ENCODE measurements around the gene PPFIBP2. TPM values are rescaled to one million over a fixed set of nuclear protein-coding genes. Genes with fewer than 3 reads are reported as not detected.

PPFIBP2 gene
- polyA plus RNA-seq, 1 experiment: 20.6 TPM

DNA sequence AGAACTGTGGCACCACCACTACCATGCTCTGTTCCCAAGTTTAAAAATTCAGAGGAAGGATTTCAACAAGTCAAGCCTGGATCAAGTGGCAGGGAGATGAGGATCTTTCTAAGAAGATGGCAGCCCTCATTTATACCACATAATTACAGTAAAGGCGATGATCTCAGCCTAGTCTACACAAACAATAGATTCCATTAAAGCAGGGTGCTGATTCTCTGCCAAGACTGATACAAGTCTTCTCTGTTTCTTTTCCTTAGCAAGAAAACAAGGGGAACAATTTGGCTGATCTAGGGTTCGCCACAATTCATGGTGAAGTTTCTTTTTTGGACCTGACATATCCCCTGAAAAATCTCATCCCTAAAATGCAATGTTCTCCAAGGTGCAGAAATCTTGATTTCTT lies 73.9 kb downstream of the PPFIBP2 start:
- TF ChIP-seq, protein P1, sequence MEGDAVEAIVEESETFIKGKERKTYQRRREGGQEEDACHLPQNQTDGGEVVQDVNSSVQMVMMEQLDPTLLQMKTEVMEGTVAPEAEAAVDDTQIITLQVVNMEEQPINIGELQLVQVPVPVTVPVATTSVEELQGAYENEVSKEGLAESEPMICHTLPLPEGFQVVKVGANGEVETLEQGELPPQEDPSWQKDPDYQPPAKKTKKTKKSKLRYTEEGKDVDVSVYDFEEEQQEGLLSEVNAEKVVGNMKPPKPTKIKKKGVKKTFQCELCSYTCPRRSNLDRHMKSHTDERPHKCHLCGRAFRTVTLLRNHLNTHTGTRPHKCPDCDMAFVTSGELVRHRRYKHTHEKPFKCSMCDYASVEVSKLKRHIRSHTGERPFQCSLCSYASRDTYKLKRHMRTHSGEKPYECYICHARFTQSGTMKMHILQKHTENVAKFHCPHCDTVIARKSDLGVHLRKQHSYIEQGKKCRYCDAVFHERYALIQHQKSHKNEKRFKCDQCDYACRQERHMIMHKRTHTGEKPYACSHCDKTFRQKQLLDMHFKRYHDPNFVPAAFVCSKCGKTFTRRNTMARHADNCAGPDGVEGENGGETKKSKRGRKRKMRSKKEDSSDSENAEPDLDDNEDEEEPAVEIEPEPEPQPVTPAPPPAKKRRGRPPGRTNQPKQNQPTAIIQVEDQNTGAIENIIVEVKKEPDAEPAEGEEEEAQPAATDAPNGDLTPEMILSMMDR (IDR thresholded peaks at IDR 0.05; ENCODE audit: insufficient read depth, low read depth, low read length): no peak
- ChIA-PET CTCF (no interaction called here), POLR2A (no interaction called here)
- Histone ChIP-seq H3K36me3 (ENCODE audit: control insufficient read depth, insufficient read depth, low read length) (no peaks in the 10 kb centered on the region), H3K4me3 (ENCODE audit: low read depth, low read length) (no peak overlapping the region), H3K27me3 (ENCODE audit: control insufficient read depth, insufficient read depth, low read length) (no peaks in the 10 kb centered on the region)
- DNase-seq (ENCODE audit: low read depth): no peak

DNA sequence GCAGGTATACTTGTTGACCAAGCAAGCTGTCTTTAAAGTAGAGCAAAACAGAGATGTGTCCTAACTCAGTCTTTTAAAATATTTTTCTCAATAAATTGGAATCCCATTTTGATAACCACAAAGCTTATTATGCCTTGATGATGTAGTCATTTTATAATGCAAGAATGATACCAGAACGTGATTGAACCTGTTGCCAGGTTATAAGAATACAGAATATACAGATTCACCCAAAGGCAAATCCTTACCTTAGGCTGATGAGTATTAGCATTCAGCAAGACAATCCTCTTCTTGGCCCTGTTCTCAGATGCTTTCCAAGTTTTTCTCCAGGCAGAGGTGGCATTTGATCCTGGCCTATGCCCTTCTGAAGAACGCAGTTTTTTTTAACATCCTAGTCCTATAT lies 76.1 kb downstream of the PPFIBP2 start:
- TF ChIP-seq, protein P1 (IDR thresholded peaks at IDR 0.05; ENCODE audit: insufficient read depth, low read depth, low read length): no peak
- no peak overlapping the region for H3K4me3 ChIP-seq (ENCODE audit: low read depth, low read length)
- CTCF ChIA-PET: interaction anchor here (1.0 to 1.5 kb wide), 2 partner anchors 10 to 48 kb away, joined by 3 to 4 read pairs; no protein-coding TSS in a partner anchor
- POLR2A ChIA-PET: no interaction called here
- H3K27me3 ChIP-seq (ENCODE audit: control insufficient read depth, insufficient read depth, low read length): no peaks in the 10 kb centered on the region
- H3K36me3 ChIP-seq (ENCODE audit: control insufficient read depth, insufficient read depth, low read length): no peaks in the 10 kb centered on the region
- DNase-seq (ENCODE audit: low read depth): no peak

DNA sequence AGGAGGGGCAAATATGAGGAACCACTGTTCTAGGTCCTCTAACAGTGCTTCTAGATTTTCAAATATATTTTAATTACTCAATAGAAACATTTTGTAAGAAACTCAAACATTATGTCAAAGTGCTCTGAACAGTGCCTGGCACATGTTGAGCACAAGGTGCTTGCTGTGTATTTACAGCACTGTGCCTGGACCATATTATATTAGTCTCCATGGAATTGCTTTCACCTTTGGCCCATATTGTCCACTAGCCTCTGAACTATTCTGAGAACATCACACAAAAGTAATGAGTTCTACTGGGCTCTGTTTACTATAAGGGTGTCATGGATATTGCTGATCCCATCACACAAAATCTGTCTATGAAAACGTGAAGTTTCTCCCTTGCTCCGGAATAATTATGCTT lies 76.7 kb downstream of the PPFIBP2 start:
- Histone ChIP-seq H3K27me3 (ENCODE audit: control insufficient read depth, insufficient read depth, low read length) (no peaks in the 10 kb centered on the region), H3K4me3 (ENCODE audit: low read depth, low read length) (no peak overlapping the region), H3K36me3 (ENCODE audit: control insufficient read depth, insufficient read depth, low read length) (no peaks in the 10 kb centered on the region)
- TF ChIP-seq, protein P1 (IDR thresholded peaks at IDR 0.05; ENCODE audit: insufficient read depth, low read depth, low read length): no peak
- CTCF ChIA-PET: no interaction called here
- DNase-seq (ENCODE audit: low read depth): no peak
- POLR2A ChIA-PET: no interaction called here

DNA sequence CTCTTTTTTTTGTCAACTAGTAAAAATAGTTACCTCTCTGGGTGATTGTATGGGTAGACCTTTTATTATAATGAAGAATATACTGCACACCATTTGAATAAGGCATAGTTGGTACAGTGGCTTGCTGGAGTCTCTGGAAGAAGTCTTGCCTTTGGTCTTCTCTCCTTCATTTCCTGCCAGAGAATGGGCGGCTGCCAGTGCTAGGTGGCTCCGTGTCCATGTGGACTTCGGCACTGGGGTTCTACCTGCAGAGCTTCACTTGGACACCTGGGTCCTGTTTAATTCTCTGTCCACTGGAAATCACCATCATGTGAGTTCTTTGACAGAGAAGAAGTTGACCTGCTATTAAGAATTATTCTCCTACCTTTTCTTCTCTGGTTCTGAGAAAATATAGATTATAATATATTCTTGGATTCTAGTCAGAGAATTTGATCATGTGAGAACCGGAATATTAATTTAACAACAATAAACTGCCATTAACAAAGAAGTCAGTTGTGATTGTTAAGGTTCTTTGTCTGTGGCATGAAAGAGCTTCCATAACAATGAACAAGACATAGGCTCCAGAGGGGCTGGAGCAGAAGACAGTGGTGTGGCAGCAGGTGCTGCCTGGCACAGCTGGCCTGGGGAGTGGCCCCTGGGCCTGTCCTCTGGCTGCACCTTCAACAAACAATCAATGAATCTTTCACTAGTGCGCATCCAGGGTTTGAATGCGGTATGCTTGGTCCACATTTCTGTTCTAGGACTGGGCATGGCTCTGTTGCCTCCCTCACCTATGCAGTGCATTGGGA lies 77.5 kb downstream of the PPFIBP2 start:
- CTCF ChIA-PET: no interaction called here
- TF ChIP-seq, protein P1 (IDR thresholded peaks at IDR 0.05; ENCODE audit: insufficient read depth, low read depth, low read length): no peak

DNA sequence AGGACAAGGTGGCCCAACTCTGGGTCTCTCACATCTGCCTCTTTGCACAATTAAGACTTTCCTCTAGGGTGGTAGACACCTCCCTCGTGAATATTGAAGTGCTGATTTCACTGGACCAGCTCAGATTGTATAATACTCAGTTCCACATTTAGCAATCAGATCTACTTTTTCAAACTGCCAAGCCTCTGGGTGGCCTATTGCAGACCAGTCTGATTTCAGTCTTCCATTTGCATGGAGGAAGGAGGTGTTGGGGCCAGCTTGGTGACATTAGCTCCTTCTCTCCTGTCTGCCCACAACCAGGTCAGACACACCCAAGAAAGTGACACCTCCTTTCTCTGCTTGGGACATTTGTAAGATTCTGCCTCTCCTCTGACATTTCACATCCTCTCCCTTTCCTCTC lies 78.2 kb downstream of the PPFIBP2 start:
- POLR2A ChIA-PET: no interaction called here
- DNase-seq (ENCODE audit: low read depth): no peak
- no peaks in the 10 kb centered on the region for H3K36me3 ChIP-seq (ENCODE audit: control insufficient read depth, insufficient read depth, low read length)
- CTCF ChIA-PET: interaction anchor here (3.1 kb wide), 1 partner anchor 21 kb away, joined by 8 read pairs; no protein-coding TSS in a partner anchor
- H3K4me3 ChIP-seq (ENCODE audit: low read depth, low read length): no peak overlapping the region
- TF ChIP-seq, protein P1 (IDR thresholded peaks at IDR 0.05; ENCODE audit: insufficient read depth, low read depth, low read length): no peak
- H3K27me3 ChIP-seq (ENCODE audit: control insufficient read depth, insufficient read depth, low read length): no peaks in the 10 kb centered on the region

More for the DNA sequence above, 77.5 kb downstream of the PPFIBP2 start:
- no peaks in the 10 kb centered on the region for H3K36me3 ChIP-seq (ENCODE audit: control insufficient read depth, insufficient read depth, low read length)
- no peaks in the 10 kb centered on the region for H3K27me3 ChIP-seq (ENCODE audit: control insufficient read depth, insufficient read depth, low read length)
- DNase-seq (ENCODE audit: low read depth): no peak
- no peak overlapping the region for H3K4me3 ChIP-seq (ENCODE audit: low read depth, low read length)
- POLR2A ChIA-PET: no interaction called here
